GM19324 (cell line): Measurements from ENCODE around the gene LNPEP.
A peak's percentile ranks its signal among the peaks of the same experiment; 100 is the strongest.

Source experiments
- ATAC-seq: cut with Tn5 transposase; IDR thresholded peaks from one replicate; pipeline ENCODE4 v1.9.1; 2021; ENCODE audit warnings: mild to moderate bottlenecking, moderate library complexity; ENCODE audit not compliant: unreplicated experiment, low FRiP score

The LNPEP gene

GRCh38 chr5:96935559-96936430 lies at the start of gene LNPEP:
Gene LNPEP, plus strand, starts transcription at chr5:96936080. Its CDS starts 76 bp downstream, at chr5:96936156.
- peak; percentile 54 for ATAC-seq

GRCh38 chr5:96893342-96893741 lies 42.5 kb upstream of the LNPEP start:
- no peak for ATAC-seq

GRCh38 chr5:96896276-96896675 lies 39.6 kb upstream of the LNPEP start:
- ATAC-seq: peak; percentile 85

GRCh38 chr5:96896806-96897205 lies 39.1 kb upstream of the LNPEP start:
- peak; percentile 80 for ATAC-seq

GRCh38 chr5:96901384-96901783 lies 34.5 kb upstream of the LNPEP start:
- no peak for ATAC-seq

- ATAC-seq: no peak
Measured at GRCh38 chr5:96901841-96902240, 34.0 kb upstream of the LNPEP start.

- ATAC-seq: no peak
Measured at GRCh38 chr5:96902876-96903275, 33.0 kb upstream of the LNPEP start.

GRCh38 chr5:96903300-96903699 lies 32.6 kb upstream of the LNPEP start:
- ATAC-seq: no peak

- ATAC-seq: no peak
Measured at GRCh38 chr5:96904054-96904931, 31.6 kb upstream of the LNPEP start.

GRCh38 chr5:96905864-96906263 lies 30.0 kb upstream of the LNPEP start:
- ATAC-seq: no peak

GRCh38 chr5:96909003-96909402 lies 26.9 kb upstream of the LNPEP start:
- ATAC-seq: no peak

- ATAC-seq: no peak
Measured at GRCh38 chr5:96909435-96909834, 26.4 kb upstream of the LNPEP start.

GRCh38 chr5:96911139-96911538 lies 24.7 kb upstream of the LNPEP start:
- no peak for ATAC-seq

- ATAC-seq: no peak
Measured at GRCh38 chr5:96913233-96913632, 22.6 kb upstream of the LNPEP start.

- ATAC-seq: no peak
Measured at GRCh38 chr5:96919754-96920197, 16.1 kb upstream of the LNPEP start.

GRCh38 chr5:96920744-96921355 lies 15.0 kb upstream of the LNPEP start:
- ATAC-seq: no peak

GRCh38 chr5:96922499-96923244 lies 13.2 kb upstream of the LNPEP start:
- ATAC-seq: peak; percentile 38

- ATAC-seq: no peak
Measured at GRCh38 chr5:96924016-96924443, 11.8 kb upstream of the LNPEP start.

GRCh38 chr5:96926276-96926675 lies 9.6 kb upstream of the LNPEP start:
- ATAC-seq: no peak

GRCh38 chr5:96927008-96927407 lies 8.9 kb upstream of the LNPEP start:
- ATAC-seq: no peak
